Central memory CD8-positive, alpha-beta T cell (primary cell): ENCODE results near the gene LGR4.

Experiments
- ATAC-seq: fragments of 150-1000 bp; cut with Tn5 transposase; replicated peaks from 2 replicates; pipeline ENCODE4 v1.10.0; 2022; ENCODE audit warnings: mild to moderate bottlenecking, moderate FRiP score, moderate number of reproducible peaks; ENCODE audit not compliant: poor library complexity, severe bottlenecking; ENCODE audit errors: extremely low read depth
- DNase-seq, 2 donors: peaks; one replicate each; pipeline ENCODE4 v3.0.0; 2021; ENCODE audit warnings: low spot score in 2 of 2
- H3K27ac Mint-ChIP-seq: one replicate; pipeline ENCODE4 v1.8.0; 2022; ENCODE audit warnings: low read depth, mild to moderate bottlenecking, moderate library complexity, mixed read lengths
- H3K27me3 Mint-ChIP-seq: one replicate; pipeline ENCODE4 v1.8.0; 2022; ENCODE audit warnings: mixed read lengths
- H3K36me3 Mint-ChIP-seq: one replicate; pipeline ENCODE4 v1.8.0; 2022; ENCODE audit warnings: mild to moderate bottlenecking, moderate library complexity, mixed read lengths; ENCODE audit not compliant: insufficient read depth
- H3K4me1 Mint-ChIP-seq: one replicate; pipeline ENCODE4 v1.8.0; 2022; ENCODE audit warnings: mixed read lengths
- H3K4me3 Mint-ChIP-seq: one replicate; pipeline ENCODE4 v1.8.0; 2022; ENCODE audit warnings: mild to moderate bottlenecking, moderate library complexity, mixed read lengths
- H3K9me3 Mint-ChIP-seq: one replicate; pipeline ENCODE4 v1.8.0; 2022; ENCODE audit warnings: mixed read lengths

LGR4 gene

GRCh38 chr11:27475622-27476021 is 3.0 kb upstream of the LGR4 start:
- H3K27me3 Mint-ChIP-seq, result peaks cover 26% of the 10 kb centered on the region
- H3K4me1 Mint-ChIP-seq, result peaks cover 23% of the 10 kb centered on the region
- ATAC-seq, result no peak
- no peak overlapping the region for H3K4me3 Mint-ChIP-seq
- no peaks in the 10 kb centered on the region for H3K9me3 Mint-ChIP-seq
- H3K27ac Mint-ChIP-seq, result no peak overlapping the region
- no peak for DNase-seq
- peaks cover 1% of the 10 kb centered on the region for H3K36me3 Mint-ChIP-seq

DNA sequence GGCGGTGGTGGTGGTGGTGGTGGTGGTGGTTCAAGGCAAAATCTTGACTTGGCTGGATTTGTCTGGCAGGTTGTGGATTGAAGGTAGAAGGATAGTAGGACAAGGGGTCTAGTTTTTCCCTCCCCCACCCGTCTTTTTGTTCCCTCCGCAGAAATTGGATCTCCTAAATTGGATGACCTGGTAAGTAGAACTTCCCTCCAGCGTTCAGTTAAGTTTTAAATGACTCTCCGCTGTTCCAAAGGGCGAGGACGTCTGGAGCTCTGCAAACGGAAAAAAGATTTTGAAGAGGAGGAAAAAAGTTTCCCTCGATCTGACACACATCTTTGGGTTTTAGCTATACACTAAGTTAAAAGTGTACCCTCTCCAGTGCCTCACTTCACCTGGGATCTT is 422 bp upstream of the LGR4 start:
- peaks cover 1% of the 10 kb centered on the region for H3K36me3 Mint-ChIP-seq
- H3K27me3 Mint-ChIP-seq, result peaks cover 43% of the 10 kb centered on the region
- H3K4me3 Mint-ChIP-seq, result peak overlapping the region; percentile 93
- peak overlapping the region; percentile 87 for H3K27ac Mint-ChIP-seq
- no peak for DNase-seq
- peaks cover 23% of the 10 kb centered on the region for H3K4me1 Mint-ChIP-seq
- no peaks in the 10 kb centered on the region for H3K9me3 Mint-ChIP-seq
- ATAC-seq, result no peak

GRCh38 chr11:27471589-27472397 is 797 bp downstream of the LGR4 start:
- Mint-ChIP-seq H3K4me1 (peaks cover 23% of the 10 kb centered on the region), H3K4me3 (peak overlapping the region; percentile 93), H3K27ac (peak overlapping the region; percentile 87), H3K9me3 (no peaks in the 10 kb centered on the region), H3K36me3 (peaks cover 1% of the 10 kb centered on the region), H3K27me3 (peaks cover 43% of the 10 kb centered on the region)
- ATAC-seq (peak; percentile 66), DNase-seq (no peak)

GRCh38 chr11:27470826-27471588 is 1.6 kb downstream of the LGR4 start:
- Mint-ChIP-seq H3K27ac (no peak overlapping the region), H3K4me3 (peak overlapping the region; percentile 72), H3K9me3 (no peaks in the 10 kb centered on the region), H3K27me3 (peaks cover 43% of the 10 kb centered on the region), H3K36me3 (peaks cover 1% of the 10 kb centered on the region), H3K4me1 (peaks cover 23% of the 10 kb centered on the region)
- no peak for DNase-seq
- ATAC-seq, result no peak

- no peak for ATAC-seq
- Mint-ChIP-seq H3K4me1 (peaks cover 23% of the 10 kb centered on the region), H3K27me3 (peaks cover 43% of the 10 kb centered on the region), H3K4me3 (no peak overlapping the region), H3K36me3 (peaks cover 1% of the 10 kb centered on the region), H3K27ac (no peak overlapping the region), H3K9me3 (no peaks in the 10 kb centered on the region)
- no peak for DNase-seq
Measured at GRCh38 chr11:27470166-27470565, 2.4 kb downstream of the LGR4 start.

GRCh38 chr11:27468995-27469695 is 3.4 kb downstream of the LGR4 start:
- no peaks in the 10 kb centered on the region for H3K9me3 Mint-ChIP-seq
- no peak overlapping the region for H3K4me3 Mint-ChIP-seq
- DNase-seq (no peak), ATAC-seq (no peak)
- peaks cover 23% of the 10 kb centered on the region for H3K4me1 Mint-ChIP-seq
- peaks cover 1% of the 10 kb centered on the region for H3K36me3 Mint-ChIP-seq
- no peak overlapping the region for H3K27ac Mint-ChIP-seq
- H3K27me3 Mint-ChIP-seq, result peaks cover 44% of the 10 kb centered on the region

- no peaks in the 10 kb centered on the region for H3K9me3 Mint-ChIP-seq
- DNase-seq (no peak), ATAC-seq (no peak)
- H3K36me3 Mint-ChIP-seq, result peaks cover 1% of the 10 kb centered on the region
- no peak overlapping the region for H3K4me3 Mint-ChIP-seq
- peaks cover 22% of the 10 kb centered on the region for H3K4me1 Mint-ChIP-seq
- H3K27me3 Mint-ChIP-seq, result peaks cover 47% of the 10 kb centered on the region
- H3K27ac Mint-ChIP-seq, result no peak overlapping the region
Measured at GRCh38 chr11:27468209-27468994, 4.2 kb downstream of the LGR4 start.

- ATAC-seq (no peak), DNase-seq (no peak)
- Mint-ChIP-seq H3K4me1 (peaks cover 11% of the 10 kb centered on the region), H3K27me3 (peaks cover 47% of the 10 kb centered on the region), H3K27ac (no peak overlapping the region), H3K9me3 (no peaks in the 10 kb centered on the region), H3K36me3 (no peaks in the 10 kb centered on the region), H3K4me3 (no peak overlapping the region)
Measured at GRCh38 chr11:27467181-27467913, 5.2 kb downstream of the LGR4 start.

DNA sequence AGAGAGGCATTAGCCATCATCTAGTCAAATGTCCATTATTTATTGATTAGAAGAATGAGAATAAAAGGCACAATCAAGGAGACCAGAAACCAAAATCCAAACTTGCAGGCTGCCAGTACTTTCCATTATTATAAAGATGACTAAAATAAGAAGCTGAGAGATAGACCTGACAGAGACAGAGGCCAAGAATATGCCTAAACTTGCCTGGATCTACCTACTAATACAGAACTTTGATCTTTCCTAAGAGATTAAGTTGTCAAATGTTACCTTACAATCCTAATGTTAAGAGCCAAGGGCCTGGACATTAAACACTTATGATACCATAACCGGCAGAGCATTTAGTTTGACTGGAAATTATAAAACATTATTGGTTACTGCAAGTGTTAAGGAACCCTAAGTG is 6.2 kb downstream of the LGR4 start:
- H3K27me3 Mint-ChIP-seq, result peaks cover 45% of the 10 kb centered on the region

DNA sequence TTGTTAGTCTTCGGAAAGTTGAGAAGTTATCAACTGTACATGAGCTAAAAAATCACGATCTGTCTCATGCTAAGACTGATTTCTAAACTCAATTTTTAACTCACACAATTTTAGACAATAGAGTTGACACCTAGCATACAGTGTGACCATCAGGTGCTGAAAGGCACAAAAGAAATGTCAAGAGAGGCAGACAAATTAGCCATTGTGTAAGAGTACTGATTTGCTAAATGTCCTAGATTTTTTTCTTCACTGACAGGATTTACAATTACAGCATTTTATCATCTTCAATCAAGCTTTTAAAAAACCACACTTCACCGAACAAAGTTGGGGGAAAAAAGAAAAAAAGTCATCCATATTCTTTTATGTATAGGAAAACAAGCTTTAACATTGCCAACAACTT is 7.0 kb downstream of the LGR4 start:
- no peaks in the 10 kb centered on the region for H3K4me1 Mint-ChIP-seq
- H3K36me3 Mint-ChIP-seq, result no peaks in the 10 kb centered on the region
- DNase-seq (no peak), ATAC-seq (no peak)
- no peak overlapping the region for H3K4me3 Mint-ChIP-seq
- peaks cover 38% of the 10 kb centered on the region for H3K27me3 Mint-ChIP-seq
- H3K27ac Mint-ChIP-seq, result no peak overlapping the region
- H3K9me3 Mint-ChIP-seq, result no peaks in the 10 kb centered on the region

More for the DNA sequence above, 6.2 kb downstream of the LGR4 start:
- H3K9me3 Mint-ChIP-seq, result no peaks in the 10 kb centered on the region
- H3K36me3 Mint-ChIP-seq, result no peaks in the 10 kb centered on the region
- DNase-seq, result no peak
- no peak overlapping the region for H3K27ac Mint-ChIP-seq
- no peak for ATAC-seq
- H3K4me1 Mint-ChIP-seq, result peaks cover 7% of the 10 kb centered on the region
- H3K4me3 Mint-ChIP-seq, result no peak overlapping the region

DNA sequence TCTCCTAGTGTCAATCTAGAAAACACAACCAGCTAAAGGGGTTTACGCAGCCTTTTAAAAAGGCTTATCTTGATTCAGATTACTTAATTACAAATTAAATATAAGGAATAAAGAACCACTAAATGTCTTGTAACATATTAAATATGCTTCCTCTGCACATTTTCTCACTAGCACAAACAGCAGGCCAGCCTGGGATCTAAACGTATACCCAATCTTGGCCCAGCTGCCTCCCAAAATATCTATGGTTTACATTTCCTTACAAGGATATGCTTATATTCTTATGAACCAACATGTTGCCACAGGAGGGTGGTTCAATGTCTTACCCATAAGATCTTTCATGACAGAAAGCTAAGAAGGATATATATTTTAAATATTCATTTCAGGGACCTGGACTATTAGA is 7.7 kb downstream of the LGR4 start:
- peaks cover 31% of the 10 kb centered on the region for H3K27me3 Mint-ChIP-seq
- no peaks in the 10 kb centered on the region for H3K9me3 Mint-ChIP-seq
- DNase-seq (no peak), ATAC-seq (no peak)
- no peaks in the 10 kb centered on the region for H3K4me1 Mint-ChIP-seq
- no peaks in the 10 kb centered on the region for H3K36me3 Mint-ChIP-seq
- H3K4me3 Mint-ChIP-seq, result no peak overlapping the region
- no peak overlapping the region for H3K27ac Mint-ChIP-seq
